Mammary epithelial cell (primary cell): ENCODE data around the gene BEX4.

ENCODE experiments used
- CTCF ChIP-seq, 2 donors: IDR thresholded peaks in 1 of 2; conservative IDR thresholded peaks in 1 of 2; 2 replicates each; pipeline ENCODE4 v1.5.1; 2011 to 2012; ENCODE audit warnings: inconsistent platforms in 2 of 2, low read length in 2 of 2, mild to moderate bottlenecking in 2 of 2, control low read depth in 1 of 2, low read depth in 1 of 2; ENCODE audit not compliant: insufficient read depth in 1 of 2; ENCODE audit errors: extremely low read depth in 1 of 2
- EZH2 ChIP-seq: IDR thresholded peaks from 2 replicates; pipeline ENCODE4 v1.6.1; 2012; ENCODE audit warnings: low read length, inconsistent platforms, borderline replicate concordance

- TF ChIP-seq CTCF (conservative IDR thresholded peaks at IDR 0.05 in 1 of 2, IDR thresholded peaks at IDR 0.05 in 1 of 2; ENCODE audit: extremely low read depth in 1 of 2, insufficient read depth in 1 of 2, low read depth in 1 of 2, low read length in 2 of 2): no peak
- TF ChIP-seq EZH2: no peak
Measured at GRCh38 chrX:103212749-103213457, 2.0 kb upstream of the BEX4 start.
